ENCODE results near the gene LRRC8E.

- TF ChIP-seq POLR2A (IDR thresholded peaks at IDR 0.05) = no peak
- TF ChIP-seq CTCF (IDR thresholded peaks at IDR 0.05) = no peak
These were observed 23.9 kb downstream of the LRRC8E start for GRCh38 chr19:7912144-7912696.

Measured in stomach (tissue), 4 donors.